ENCODE results near the gene ZNF76.
A peak's percentile ranks its signal among the peaks of the same experiment; 100 is the strongest.
"Not testable (repeated sequence)": the region's sequence is repeated elsewhere in the genome, so short reads cannot be mapped to it uniquely, and the experiment has no call there.

The ZNF76 gene

DNA sequence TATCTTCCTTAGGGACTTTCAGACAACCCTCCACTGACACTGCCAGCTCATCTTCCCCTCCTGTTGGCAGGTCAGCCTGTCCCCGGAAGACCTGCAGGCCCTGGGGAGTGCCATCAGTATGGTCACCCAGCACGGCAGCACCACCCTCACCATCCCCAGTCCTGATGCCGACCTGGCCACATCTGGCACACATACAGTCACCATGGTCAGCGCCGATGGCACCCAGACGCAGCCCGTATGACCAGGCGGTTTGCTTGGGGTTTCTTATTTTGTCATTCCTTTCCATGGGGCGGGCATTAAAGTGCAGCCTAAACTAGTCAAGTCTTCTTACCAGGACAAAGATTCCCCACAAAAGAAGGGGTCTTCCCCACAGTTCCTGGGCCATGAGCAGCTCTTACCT is 34.1 kb downstream of the ZNF76 start:
- Mint-ChIP-seq H3K27me3 (ENCODE audit: low read depth) (no peaks in the 10 kb centered on the region), H3K9me3 (no peaks in the 10 kb centered on the region), H3K4me3 (no peak overlapping the region), H3K4me1 (ENCODE audit: low read depth) (peaks cover 10% of the 10 kb centered on the region), H3K27ac (no peak overlapping the region), H3K36me3 (ENCODE audit: low read depth) (peaks cover 27% of the 10 kb centered on the region)
- no peak for DNase-seq (ENCODE audit: low spot score)

DNA sequence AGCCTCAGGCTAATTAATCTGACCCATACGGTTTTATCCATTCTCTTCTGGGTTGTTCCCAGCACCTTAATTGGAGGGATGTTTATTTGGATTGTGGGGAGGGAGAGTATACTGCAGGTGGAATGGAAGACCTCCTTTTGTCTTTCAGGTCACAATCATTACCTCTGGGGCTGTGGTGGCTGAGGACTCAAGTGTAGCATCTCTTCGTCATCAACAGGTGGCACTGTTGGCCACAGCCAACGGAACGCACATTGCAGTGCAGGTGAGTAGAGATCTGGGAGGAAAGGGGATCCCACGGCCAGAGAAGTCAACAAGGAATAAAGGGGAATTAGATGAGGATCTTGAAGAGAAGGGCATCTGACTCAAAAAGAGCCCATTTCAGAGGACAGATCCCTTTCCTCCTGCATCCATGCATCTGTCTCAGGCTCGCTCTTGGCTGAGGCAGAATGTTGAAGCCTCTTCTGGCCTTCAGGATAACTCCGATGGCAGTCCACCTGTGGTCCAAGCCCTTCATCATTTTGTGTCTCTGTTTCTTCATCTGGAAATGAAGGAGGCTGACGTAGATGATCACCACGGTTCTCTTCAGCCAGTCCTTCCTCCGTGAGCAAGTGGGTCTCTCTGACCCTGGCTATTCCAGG is 34.9 kb downstream of the ZNF76 start:
- Mint-ChIP-seq H3K27me3 (ENCODE audit: low read depth) (no peaks in the 10 kb centered on the region), H3K36me3 (ENCODE audit: low read depth) (peaks cover 30% of the 10 kb centered on the region), H3K27ac (no peak overlapping the region), H3K4me3 (no peak overlapping the region), H3K9me3 (no peaks in the 10 kb centered on the region), H3K4me1 (ENCODE audit: low read depth) (peaks cover 17% of the 10 kb centered on the region)
- DNase-seq (ENCODE audit: low spot score) = peak; percentile 40

DNA sequence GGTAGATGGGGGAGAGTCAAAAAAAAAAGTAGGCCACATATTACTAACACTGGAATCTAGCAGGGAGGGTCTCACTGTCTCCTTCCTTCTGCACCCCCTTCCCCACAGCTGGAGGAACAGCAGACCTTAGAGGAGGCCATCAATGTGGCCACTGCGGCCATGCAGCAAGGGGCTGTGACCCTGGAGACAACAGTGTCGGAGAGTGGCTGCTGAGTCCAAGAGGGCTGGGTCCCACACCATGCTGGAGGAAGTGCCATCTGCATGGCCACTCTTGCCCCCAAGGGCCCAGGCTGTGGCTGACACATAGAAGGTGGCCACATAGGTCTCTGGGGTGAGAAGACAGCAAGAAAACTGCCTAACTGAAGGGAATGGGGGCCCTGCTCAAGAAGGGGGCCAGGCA is 35.5 kb downstream of the ZNF76 start:
- H3K36me3 Mint-ChIP-seq (ENCODE audit: low read depth) = peaks cover 35% of the 10 kb centered on the region
- no peaks in the 10 kb centered on the region for H3K27me3 Mint-ChIP-seq (ENCODE audit: low read depth)
- no peak for DNase-seq (ENCODE audit: low spot score)
- H3K9me3 Mint-ChIP-seq = no peaks in the 10 kb centered on the region
- H3K4me1 Mint-ChIP-seq (ENCODE audit: low read depth) = peaks cover 24% of the 10 kb centered on the region
- H3K4me3 Mint-ChIP-seq = no peak overlapping the region
- H3K27ac Mint-ChIP-seq = peak overlapping the region; percentile 20

DNA sequence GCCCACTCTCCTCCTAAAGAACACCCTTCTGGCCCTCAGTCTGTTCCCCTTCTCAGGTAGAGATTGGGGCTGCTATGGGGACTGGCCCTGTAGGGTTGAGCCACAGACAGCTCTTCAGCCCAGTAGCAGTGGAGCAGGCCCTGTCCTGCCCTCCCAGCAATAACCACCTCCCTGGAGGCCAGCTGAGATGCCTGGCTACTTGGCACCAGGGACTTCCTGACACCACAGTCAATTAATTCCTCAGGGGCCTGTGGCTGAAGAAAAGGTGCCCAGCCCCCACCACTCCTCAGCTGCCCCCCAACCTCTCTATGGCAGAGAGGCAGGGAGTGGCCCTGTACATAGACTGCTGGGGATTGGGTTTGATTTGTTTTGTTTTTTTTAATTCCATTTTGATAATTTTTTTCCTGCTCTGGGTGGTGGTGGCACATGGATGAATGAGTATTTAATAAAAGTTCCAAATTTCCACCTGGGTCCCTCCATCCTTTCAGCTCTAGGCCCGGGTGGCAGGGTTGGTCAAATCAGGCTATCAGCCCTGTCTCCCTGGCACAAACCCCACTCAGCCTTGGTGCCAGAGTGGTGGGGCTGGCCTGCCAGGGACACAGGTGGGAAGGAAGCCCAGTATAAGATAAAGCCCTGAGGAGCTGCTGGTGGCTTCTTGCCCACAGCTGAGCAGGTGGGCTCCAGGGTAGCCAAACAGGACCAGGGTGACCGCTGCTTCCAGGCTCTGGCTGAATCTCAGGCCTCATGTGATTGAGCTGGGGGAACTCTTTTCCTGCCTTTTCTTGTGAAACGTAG is 36.2 kb downstream of the ZNF76 start:
- Mint-ChIP-seq H3K4me3 (no peak overlapping the region), H3K4me1 (ENCODE audit: low read depth) (peaks cover 30% of the 10 kb centered on the region), H3K36me3 (ENCODE audit: low read depth) (peaks cover 38% of the 10 kb centered on the region), H3K9me3 (no peaks in the 10 kb centered on the region), H3K27ac (peak overlapping the region; percentile 20), H3K27me3 (ENCODE audit: low read depth) (no peaks in the 10 kb centered on the region)
- no peak for DNase-seq (ENCODE audit: low spot score)

DNA sequence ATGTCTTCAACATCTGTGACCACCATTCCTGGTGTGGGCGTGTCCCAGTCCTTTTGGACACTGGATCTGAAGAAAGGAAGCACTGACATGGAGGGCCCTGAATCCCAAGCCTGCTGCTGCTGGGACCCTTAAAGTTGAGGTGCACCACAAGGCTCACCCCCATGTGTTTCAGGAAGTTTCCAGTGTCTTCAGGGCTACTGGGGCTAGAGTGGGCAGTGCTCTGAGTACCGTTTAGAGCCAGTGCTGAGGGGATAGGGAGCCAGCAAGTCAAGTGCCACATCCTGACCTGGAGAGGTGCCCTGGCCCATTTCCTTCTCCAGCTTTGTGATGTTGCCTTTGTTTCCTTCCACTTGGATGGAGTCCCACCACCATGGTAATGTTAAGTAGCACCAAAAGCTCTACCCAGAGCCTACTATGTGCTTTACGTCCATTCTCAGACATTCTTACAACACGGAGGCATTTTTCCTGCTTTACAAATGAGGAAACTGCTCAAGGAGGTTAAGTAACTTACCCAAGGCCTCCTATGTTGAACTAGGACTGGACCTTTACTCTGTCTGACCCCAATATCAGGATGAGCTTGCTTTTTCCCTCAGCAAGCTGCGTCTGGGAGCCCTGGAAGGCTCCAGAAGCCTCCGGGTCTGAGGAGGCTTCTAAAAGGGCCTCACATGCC is 37.5 kb downstream of the ZNF76 start:
- Mint-ChIP-seq H3K27ac (peak overlapping the region; percentile 89), H3K27me3 (ENCODE audit: low read depth) (no peaks in the 10 kb centered on the region), H3K4me3 (peak overlapping the region; percentile 89), H3K9me3 (no peaks in the 10 kb centered on the region), H3K36me3 (ENCODE audit: low read depth) (peaks cover 44% of the 10 kb centered on the region), H3K4me1 (ENCODE audit: low read depth) (peaks cover 38% of the 10 kb centered on the region)
- no peak for DNase-seq (ENCODE audit: low spot score)

DNA sequence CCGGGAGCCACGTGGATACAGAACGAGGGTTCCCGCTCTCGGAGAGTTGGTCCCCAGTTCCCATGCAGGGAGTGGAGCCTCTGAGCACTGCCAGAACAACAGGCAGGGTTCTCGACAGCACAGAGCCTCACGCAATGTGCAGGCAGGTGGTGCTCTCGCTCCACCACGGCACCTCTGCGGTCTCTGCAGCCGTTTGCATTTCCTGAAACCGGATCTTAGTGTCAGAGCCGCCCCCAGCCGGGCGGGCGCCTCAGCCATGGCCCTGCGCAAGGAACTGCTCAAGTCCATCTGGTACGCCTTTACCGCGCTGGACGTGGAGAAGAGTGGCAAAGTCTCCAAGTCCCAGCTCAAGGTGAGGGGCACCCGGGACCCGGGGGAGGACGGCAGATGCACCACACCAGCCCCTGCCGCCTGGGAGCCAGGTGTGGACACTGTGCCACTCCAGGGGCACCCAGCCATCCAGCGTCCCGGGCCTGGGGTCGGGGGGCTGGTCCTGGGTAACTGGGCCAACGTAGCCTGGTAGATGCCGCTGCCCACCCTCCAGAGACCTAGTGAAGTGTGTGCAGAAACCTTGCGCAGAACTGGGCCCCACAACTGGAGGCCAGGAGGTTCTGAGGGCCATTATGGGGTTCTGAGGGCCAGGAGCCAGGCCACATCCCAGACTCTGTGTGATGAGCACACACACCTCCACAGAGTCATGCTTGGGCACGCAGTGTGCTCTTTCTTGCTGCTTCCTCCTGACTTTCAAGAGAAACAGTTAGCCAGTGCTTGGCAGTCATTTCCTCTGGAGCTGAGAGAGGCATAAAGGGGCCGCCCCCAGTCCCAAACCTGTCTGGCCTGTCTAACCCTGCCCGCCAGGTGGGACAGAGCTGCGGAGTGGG is 38.3 kb downstream of the ZNF76 start, which contains the start of gene DEF6:
DEF6 (plus strand) TSS at position 218 of the 881 bp plus-strand sequence; CDS start at position 257, 39 bp downstream.
- Mint-ChIP-seq H3K4me1 (ENCODE audit: low read depth) (peaks cover 46% of the 10 kb centered on the region), H3K4me3 (peak within 1 kb of the TSS; percentile 89), H3K36me3 (ENCODE audit: low read depth) (peaks cover 46% of the 10 kb centered on the region), H3K27ac (peak within 1 kb of the TSS; percentile 97), H3K9me3 (no peaks in the 10 kb centered on the region), H3K27me3 (ENCODE audit: low read depth) (no peaks in the 10 kb centered on the region)
- peak; percentile 88 for DNase-seq (ENCODE audit: low spot score)

DNA sequence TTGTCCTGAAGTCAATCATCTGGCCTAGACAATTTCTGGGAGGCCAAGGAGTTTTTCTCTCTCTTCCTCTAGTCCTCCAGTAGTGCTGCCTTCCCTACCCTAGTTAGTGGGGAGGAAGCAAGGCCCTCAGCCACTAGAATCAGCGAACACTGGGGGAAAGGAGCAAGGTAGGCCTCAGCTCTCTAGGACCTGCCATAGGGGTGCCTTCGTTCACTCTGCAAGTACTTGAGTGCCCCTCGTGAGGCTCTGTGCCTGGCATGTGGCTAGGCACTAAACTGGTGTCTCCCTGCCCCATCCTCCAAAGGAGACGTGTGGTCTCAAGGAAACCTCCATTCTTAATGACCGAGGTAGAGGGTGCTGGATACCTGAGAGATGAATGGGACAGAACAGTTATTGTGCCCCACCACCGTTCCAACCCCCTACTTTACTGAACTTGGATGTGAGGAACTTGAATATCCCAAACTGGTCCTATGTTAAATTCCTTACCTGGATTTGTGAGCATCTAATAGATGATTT is 39.1 kb downstream of the ZNF76 start:
- Mint-ChIP-seq H3K36me3 (ENCODE audit: low read depth) (peaks cover 53% of the 10 kb centered on the region), H3K9me3 (no peaks in the 10 kb centered on the region), H3K4me3 (peak overlapping the region; percentile 89), H3K4me1 (ENCODE audit: low read depth) (peaks cover 55% of the 10 kb centered on the region), H3K27ac (peak overlapping the region; percentile 97), H3K27me3 (ENCODE audit: low read depth) (no peaks in the 10 kb centered on the region)
- no peak for DNase-seq (ENCODE audit: low spot score)

DNA sequence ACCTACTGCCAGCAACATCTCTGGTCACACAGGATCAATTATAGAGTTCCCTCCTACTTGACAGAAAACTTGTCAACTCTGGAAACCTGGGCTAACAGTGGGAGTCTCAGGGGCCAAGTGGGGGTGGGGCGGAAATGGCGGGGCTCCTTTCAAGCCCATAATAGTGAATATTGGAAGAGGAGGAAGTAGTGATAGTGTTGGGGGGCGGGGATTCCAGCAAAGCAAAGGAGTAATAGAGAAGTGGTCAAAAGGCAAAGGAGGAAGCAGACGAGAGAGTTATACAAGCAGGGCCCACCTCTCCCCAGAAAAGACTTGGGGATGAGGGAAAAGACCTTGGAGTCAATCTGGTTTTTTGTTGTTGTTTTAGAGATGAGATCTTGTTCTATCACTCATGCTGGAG is 40.1 kb downstream of the ZNF76 start:
- Mint-ChIP-seq H3K27me3 (ENCODE audit: low read depth) (no peaks in the 10 kb centered on the region), H3K9me3 (no peaks in the 10 kb centered on the region), H3K4me1 (ENCODE audit: low read depth) (peaks cover 59% of the 10 kb centered on the region), H3K36me3 (ENCODE audit: low read depth) (peaks cover 55% of the 10 kb centered on the region), H3K4me3 (peak overlapping the region; percentile 89), H3K27ac (peak overlapping the region; percentile 97)
- no peak for DNase-seq (ENCODE audit: low spot score)

DNA sequence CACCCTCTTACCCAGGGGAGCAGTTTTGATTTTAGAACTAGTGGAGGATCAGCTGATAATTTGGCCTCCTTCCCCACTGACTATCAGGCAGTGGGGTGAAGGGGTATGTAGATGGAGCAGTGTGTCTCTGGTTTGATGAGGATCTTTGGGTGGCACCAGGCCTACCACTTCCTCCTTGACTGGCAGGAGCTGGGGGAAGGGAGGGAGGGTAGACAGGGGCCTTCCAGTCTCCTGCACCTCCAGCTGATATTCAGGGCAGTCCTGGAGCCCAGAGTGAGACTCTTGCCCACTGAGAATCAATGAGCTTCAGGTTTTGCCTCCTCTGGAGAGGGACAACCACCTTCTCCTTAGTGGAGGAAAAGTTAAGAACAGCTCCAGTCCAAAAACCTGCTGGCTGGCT is 41.3 kb downstream of the ZNF76 start:
- Mint-ChIP-seq H3K4me3 (peak overlapping the region; percentile 89), H3K9me3 (no peaks in the 10 kb centered on the region), H3K4me1 (ENCODE audit: low read depth) (peaks cover 59% of the 10 kb centered on the region), H3K27ac (peak overlapping the region; percentile 97), H3K36me3 (ENCODE audit: low read depth) (peaks cover 54% of the 10 kb centered on the region), H3K27me3 (ENCODE audit: low read depth) (no peaks in the 10 kb centered on the region)
- DNase-seq (ENCODE audit: low spot score) = no peak

DNA sequence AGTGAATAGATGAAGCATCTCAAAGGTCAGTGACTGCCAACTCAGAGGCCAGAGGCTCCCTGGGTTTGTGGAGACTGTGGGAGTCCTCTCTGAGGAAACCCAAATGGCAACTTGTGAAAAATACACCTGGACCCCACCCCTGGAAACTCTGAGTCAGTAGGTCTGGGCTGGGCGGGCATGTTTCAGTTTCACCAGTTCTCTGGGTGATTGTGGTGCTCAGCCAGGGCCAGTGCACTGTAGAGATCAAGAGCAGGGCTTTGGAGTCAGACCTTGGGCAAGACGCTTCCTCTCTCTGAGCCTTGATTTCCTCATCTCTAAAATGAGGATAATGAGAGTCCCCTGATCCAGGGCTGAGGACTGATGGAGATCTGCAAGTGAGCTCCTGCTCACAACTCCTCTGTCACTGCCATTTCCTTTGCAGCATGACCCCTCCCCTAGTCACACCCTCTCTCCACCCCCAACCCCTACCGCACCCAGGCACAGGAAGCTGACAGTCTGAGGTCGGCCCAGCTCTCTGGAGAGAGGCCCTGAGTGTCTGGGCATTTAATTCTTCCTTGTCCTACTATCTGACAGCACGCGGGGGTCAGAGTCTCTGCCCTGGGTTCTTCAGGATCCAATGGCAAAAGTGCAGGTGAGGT is 43.2 kb downstream of the ZNF76 start:
- Mint-ChIP-seq H3K4me3 (peak overlapping the region; percentile 89), H3K36me3 (ENCODE audit: low read depth) (peaks cover 65% of the 10 kb centered on the region), H3K9me3 (no peaks in the 10 kb centered on the region), H3K27ac (peak overlapping the region; percentile 97), H3K27me3 (ENCODE audit: low read depth) (no peaks in the 10 kb centered on the region), H3K4me1 (ENCODE audit: low read depth) (peaks cover 63% of the 10 kb centered on the region)
- DNase-seq (ENCODE audit: low spot score) = peak; percentile 95

DNA sequence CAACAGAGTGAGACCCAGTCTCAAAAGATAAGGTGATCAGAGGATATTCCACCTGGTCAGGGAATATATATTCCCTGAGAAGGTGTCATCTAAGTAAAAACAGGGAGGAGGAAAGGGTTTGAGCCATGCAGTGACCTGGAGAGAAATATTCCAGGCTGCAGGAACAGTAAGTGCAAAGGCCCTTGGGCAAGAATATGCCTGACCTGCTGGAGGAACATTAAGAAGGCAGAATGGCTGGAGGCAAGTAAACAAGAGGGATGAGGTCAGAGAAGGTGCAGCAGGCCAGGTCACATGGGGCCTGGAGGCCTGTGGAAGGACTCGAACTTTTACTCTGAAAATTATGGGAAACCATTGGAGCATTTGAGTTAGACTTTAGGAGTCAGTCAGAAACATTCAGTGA is 44.8 kb downstream of the ZNF76 start:
- H3K4me3 Mint-ChIP-seq = peak overlapping the region; percentile 89
- DNase-seq (ENCODE audit: low spot score) = no peak
- no peaks in the 10 kb centered on the region for H3K9me3 Mint-ChIP-seq
- no peaks in the 10 kb centered on the region for H3K27me3 Mint-ChIP-seq (ENCODE audit: low read depth)
- peaks cover 68% of the 10 kb centered on the region for H3K4me1 Mint-ChIP-seq (ENCODE audit: low read depth)
- peaks cover 65% of the 10 kb centered on the region for H3K36me3 Mint-ChIP-seq (ENCODE audit: low read depth)
- H3K27ac Mint-ChIP-seq = peak overlapping the region; percentile 97

DNA sequence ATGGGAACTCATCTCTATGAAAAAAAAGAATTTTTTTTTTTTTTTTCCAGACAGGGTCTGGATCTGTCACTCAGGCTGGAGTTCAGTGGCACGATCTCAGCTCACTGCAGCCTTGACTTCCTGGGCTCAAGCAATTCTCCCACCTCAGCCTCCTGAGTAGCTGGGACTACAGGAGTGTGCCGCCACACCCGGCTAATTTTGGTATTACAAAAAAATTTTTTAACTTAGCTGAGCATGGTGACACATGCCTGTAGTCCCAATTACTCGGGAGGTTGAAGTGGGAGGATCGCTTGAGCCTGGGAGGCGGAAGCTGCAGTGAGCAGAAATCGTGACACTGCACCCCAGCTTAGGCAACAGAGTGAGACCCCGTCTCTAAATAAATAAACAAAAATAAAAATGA is 45.6 kb downstream of the ZNF76 start:
- Mint-ChIP-seq H3K4me3 (peak overlapping the region; percentile 46), H3K27ac (no peak overlapping the region), H3K27me3 (ENCODE audit: low read depth) (no peaks in the 10 kb centered on the region), H3K36me3 (ENCODE audit: low read depth) (peaks cover 66% of the 10 kb centered on the region), H3K9me3 (no peaks in the 10 kb centered on the region), H3K4me1 (ENCODE audit: low read depth) (peaks cover 68% of the 10 kb centered on the region)
- no peak for DNase-seq (ENCODE audit: low spot score)

DNA sequence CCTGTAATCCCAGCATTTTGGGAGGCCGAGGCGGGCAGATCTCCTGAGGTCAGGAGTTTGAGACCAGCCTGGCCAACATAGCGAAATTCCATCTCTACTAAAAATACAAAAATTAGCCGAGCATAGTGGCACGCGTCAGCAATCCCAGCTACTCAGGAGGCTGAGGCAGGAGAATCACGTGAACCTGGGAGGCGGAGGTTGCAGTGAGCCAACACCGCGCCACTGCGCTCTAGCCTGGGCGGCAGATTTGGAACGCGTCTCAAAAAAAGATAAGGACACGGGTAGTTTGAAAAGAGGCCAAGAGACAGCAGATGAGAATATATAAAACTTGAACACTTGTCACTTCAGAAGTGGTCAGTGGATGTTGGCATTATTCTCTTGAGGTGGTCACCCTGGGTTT is 47.6 kb downstream of the ZNF76 start:
- Mint-ChIP-seq H3K4me1 (ENCODE audit: low read depth) (peaks cover 72% of the 10 kb centered on the region), H3K36me3 (ENCODE audit: low read depth) (peaks cover 70% of the 10 kb centered on the region)
- H3K9me3 Mint-ChIP-seq; H3K27ac Mint-ChIP-seq; DNase-seq (ENCODE audit: low spot score); H3K27me3 Mint-ChIP-seq (ENCODE audit: low read depth); H3K4me3 Mint-ChIP-seq: not testable (repeated sequence)
